Liver (tissue), 3 donors: Measurements from ENCODE around the gene UNC5A.

Experiments used
- ATF3 ChIP-seq: IDR thresholded peaks from 2 replicates; pipeline ENCODE4 v1.6.1; 2016; ENCODE audit warnings: antibody characterized with exemption
- CTCF ChIP-seq: fragments of 150-350 bp; IDR thresholded peaks from 2 replicates; pipeline ENCODE4 v1.5.1; 2017; ENCODE audit warnings: improper control_type of control experiment, low read depth, low read length; ENCODE audit not compliant: missing input control
- GABPA ChIP-seq, 2 donors: IDR thresholded peaks in 1 of 2; conservative IDR thresholded peaks in 1 of 2; 2 replicates each; pipeline ENCODE4 v1.6.1; 2016; ENCODE audit warnings: antibody characterized with exemption in 2 of 2, mild to moderate bottlenecking in 1 of 2, moderate library complexity in 1 of 2
- HNF4A ChIP-seq, 2 donors: conservative IDR thresholded peaks; 2 replicates each; pipeline ENCODE4 v1.6.1; 2016; ENCODE audit warnings: antibody characterized with exemption in 2 of 2, mild to moderate bottlenecking in 2 of 2
- JUND ChIP-seq, 2 donors: IDR thresholded peaks; 2 replicates each; pipeline ENCODE4 v1.6.1; 2016; ENCODE audit warnings: antibody characterized with exemption in 2 of 2
- MAX ChIP-seq: IDR thresholded peaks from 2 replicates; pipeline ENCODE4 v1.6.1; 2016; ENCODE audit warnings: antibody characterized with exemption
- RAD21 ChIP-seq, 2 donors: IDR thresholded peaks; 2 replicates each; pipeline ENCODE4 v1.6.1; 2016; ENCODE audit warnings: antibody characterized with exemption in 2 of 2, mild to moderate bottlenecking in 2 of 2
- REST ChIP-seq: IDR thresholded peaks from 2 replicates; pipeline ENCODE4 v1.6.1; 2016; ENCODE audit warnings: antibody characterized with exemption, mild to moderate bottlenecking
- SP1 ChIP-seq: IDR thresholded peaks from 2 replicates; pipeline ENCODE4 v1.6.1; 2018; ENCODE audit warnings: antibody characterized with exemption, mild to moderate bottlenecking
- TAF1 ChIP-seq: conservative IDR thresholded peaks from 2 replicates; pipeline ENCODE4 v1.6.1; 2016; ENCODE audit warnings: antibody characterized with exemption, mild to moderate bottlenecking
- YY1 ChIP-seq: IDR thresholded peaks from 2 replicates; pipeline ENCODE4 v1.6.1; 2016; ENCODE audit warnings: antibody characterized with exemption, mild to moderate bottlenecking
- ZBTB33 ChIP-seq: IDR thresholded peaks from 2 replicates; pipeline ENCODE4 v1.6.1; 2016; ENCODE audit warnings: antibody characterized with exemption
- donor health status: healthy.
- donor health status: healthy.

GRCh38 chr5:176875783-176876505 lies 65.6 kb downstream of the UNC5A start:
- no peak for TF ChIP-seq SP1
- no peak for TF ChIP-seq MAX
- TF ChIP-seq CTCF = no peak
- TF ChIP-seq REST = no peak
- TF ChIP-seq YY1 = no peak
- no peak for TF ChIP-seq TAF1
- TF ChIP-seq ATF3 = no peak
- no peak for TF ChIP-seq RAD21 (IDR thresholded peaks at IDR 0.05)
- TF ChIP-seq HNF4A (conservative IDR thresholded peaks at IDR 0.05) = no peak
- TF ChIP-seq ZBTB33 = no peak
- TF ChIP-seq GABPA (IDR thresholded peaks at IDR 0.05 in 1 of 2, conservative IDR thresholded peaks at IDR 0.05 in 1 of 2) = no peak
- no peak for TF ChIP-seq JUND (IDR thresholded peaks at IDR 0.05)
